H54 (cell line): ENCODE results near the gene ARHGAP15.

ENCODE experiments used
- DNase-seq: peaks from one replicate; pipeline ENCODE4 v3.0.0; 2011; ENCODE audit warnings: low spot score, mixed read lengths; ENCODE audit not compliant: insufficient read length
- FAIRE-seq: peaks from 3 replicates; lab custom pipeline; 2011; peaks lifted over from hg19 to GRCh38; lab: Jason Lieb, UNC
- POLR2A ChIP-seq: IDR thresholded peaks from 2 replicates; pipeline ENCODE4 v1.6.1; 2011; ENCODE audit warnings: low read depth, mild to moderate bottlenecking, low read length

Gene ARHGAP15

GRCh38 chr2:143347901-143348414, 218.7 kb downstream of the ARHGAP15 start:
- FAIRE-seq, result peak; percentile 36
- no peak for DNase-seq
- no peak for TF ChIP-seq POLR2A

DNA sequence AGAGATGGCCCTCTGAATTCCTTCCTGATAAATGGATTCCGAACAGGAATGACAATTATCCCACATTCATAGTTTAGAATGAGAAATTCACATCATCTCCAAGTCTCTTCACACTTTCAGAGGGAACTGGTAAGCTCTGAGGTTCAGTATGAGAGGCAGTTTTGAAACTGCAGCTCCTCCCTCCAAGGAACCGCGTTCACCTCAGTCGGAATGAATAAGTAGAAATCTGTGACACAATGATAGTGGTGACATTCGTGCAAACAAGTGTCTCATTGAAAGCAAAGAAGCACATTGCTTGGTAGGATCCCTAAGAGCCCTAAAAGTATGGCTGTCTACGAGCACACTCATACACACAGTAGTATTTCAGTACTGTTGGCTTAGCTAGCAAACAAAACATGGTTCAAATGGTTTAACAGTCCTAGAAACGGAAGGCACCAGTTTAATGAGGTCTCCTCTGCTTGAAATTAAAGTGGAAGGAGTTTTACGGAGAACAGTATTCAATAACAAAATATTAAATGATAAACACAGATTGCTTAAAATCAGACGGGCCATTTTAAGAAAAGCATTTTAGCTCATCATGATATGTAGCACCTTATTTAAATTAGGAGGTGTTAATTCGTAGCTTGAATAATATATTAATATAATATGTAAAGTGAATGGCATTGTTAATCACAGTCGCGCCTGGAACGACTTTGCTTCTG, 225.0 kb downstream of the ARHGAP15 start:
- FAIRE-seq, result no peak
- no peak for DNase-seq
- TF ChIP-seq POLR2A, result no peak

- no peak for TF ChIP-seq POLR2A
- FAIRE-seq, result no peak
These were observed 226.7 kb downstream of the ARHGAP15 start for GRCh38 chr2:143355870-143356269.

GRCh38 chr2:143356336-143356735, 227.1 kb downstream of the ARHGAP15 start:
- FAIRE-seq (no peak), DNase-seq (no peak)
- no peak for TF ChIP-seq POLR2A

More at GRCh38 chr2:143355870-143356269, 226.7 kb downstream of the ARHGAP15 start:
- no peak for DNase-seq

- FAIRE-seq, result no peak
- TF ChIP-seq POLR2A, result no peak
- no peak for DNase-seq
These were observed 227.7 kb downstream of the ARHGAP15 start for GRCh38 chr2:143356736-143357446.

- no peak for FAIRE-seq
- no peak for DNase-seq
- TF ChIP-seq POLR2A, result no peak
These were observed 228.7 kb downstream of the ARHGAP15 start for GRCh38 chr2:143357966-143358365.

DNA sequence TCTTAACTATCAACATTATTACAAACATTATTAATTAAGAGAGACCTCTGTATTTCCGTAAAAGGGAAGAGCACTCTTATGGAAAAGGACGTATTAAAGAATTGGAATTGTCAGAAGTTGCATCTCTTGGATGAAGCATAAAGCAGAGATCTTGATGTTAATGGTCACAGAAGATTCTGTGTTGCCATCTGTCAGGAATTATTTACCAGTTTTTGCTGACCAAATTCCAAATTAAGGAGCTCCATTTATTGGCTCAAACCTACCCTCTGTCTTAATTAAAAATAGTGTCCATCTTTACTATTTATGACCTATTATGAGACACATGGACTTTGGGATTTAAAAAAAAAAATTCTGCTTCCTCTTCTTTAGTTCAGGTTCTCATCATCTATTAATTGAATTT, 232.1 kb downstream of the ARHGAP15 start:
- DNase-seq (no peak), FAIRE-seq (no peak)
- no peak for TF ChIP-seq POLR2A

GRCh38 chr2:143371616-143372015, 242.4 kb downstream of the ARHGAP15 start:
- no peak for DNase-seq
- TF ChIP-seq POLR2A, result no peak
- no peak for FAIRE-seq

DNA sequence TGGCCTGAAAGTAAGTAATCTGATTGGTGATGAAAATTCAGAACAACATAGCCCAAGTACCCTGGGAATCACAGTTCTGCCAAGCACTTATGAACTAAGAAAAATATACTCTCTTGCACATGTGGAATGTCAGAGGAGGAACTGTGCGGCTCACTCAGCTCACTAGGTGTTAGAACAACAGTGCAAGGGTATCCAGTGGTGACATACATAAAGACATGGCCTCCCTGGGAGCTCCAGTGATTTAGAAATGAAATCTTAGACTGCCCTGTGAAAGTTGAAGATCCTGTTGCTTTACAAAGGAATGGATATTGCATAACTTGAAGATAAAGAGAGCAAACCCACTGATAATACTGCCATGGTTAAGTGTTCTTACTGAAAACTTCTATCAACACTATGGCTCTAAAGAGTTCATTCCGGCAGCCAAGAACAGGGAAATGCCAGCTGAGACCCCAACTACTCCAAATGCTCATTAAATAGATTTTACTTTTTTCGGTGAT, 246.2 kb downstream of the ARHGAP15 start:
- FAIRE-seq, result no peak
- no peak for TF ChIP-seq POLR2A
- no peak for DNase-seq

DNA sequence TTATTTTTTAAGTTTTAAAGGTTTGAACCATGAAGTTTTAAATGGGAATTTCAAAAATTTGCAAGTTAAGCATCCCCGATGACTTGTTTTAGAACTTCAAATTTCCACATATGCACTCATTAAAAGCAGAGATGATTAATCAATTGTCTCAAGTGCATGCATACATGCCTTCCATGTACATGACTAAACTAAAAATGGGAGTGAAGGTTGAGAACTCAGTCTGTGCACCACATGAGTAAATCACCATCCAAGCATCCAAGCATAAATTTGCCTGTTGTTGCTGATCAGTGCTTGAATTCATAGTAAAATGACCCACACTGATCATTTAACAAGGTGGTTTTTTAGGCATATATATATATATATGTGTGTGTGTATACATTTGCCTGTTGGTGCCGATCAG, 249.8 kb downstream of the ARHGAP15 start:
- DNase-seq (no peak), FAIRE-seq (no peak)
- no peak for TF ChIP-seq POLR2A

DNA sequence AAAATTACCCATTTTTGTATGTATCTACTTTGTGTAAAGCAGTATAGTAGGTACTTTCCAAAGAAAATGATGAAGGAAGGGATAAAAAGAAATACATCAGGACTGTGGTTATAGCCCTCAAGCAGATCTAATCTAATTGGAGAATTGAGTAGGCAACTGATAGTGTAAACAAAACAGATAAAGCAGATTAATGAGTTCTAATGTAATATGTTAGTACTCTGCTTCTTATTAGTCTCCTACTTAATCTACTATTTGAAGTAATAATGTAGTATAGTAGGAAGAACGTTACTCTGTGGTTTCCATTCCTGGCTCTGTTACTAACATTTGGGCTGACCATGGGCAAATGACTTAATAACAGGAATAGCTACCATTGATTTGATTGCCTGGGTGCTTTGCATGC, 250.7 kb downstream of the ARHGAP15 start:
- FAIRE-seq (no peak), DNase-seq (no peak)
- TF ChIP-seq POLR2A, result no peak

DNA sequence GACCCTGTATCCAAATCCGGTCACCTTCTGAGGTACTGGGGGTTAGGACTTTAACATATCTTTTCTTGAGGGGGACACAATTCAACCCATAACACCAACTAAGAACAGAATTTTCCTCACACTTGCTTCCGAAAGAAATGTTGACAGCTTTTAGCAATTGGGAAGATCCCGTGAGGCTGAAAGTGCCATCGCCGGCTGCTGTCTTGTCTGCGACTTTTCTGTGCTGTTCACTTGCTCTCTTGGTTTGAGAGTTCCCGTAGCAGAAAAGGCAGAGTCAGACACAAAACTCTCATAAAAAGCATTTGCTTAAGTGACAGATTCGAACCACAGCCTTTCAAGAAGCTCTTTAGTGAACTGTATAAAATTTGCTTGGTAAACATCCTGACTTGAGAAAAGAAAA, 253.4 kb downstream of the ARHGAP15 start:
- DNase-seq (no peak), FAIRE-seq (no peak)
- no peak for TF ChIP-seq POLR2A

GRCh38 chr2:143383016-143383415, 253.8 kb downstream of the ARHGAP15 start:
- no peak for TF ChIP-seq POLR2A
- no peak for DNase-seq
- FAIRE-seq, result no peak

DNA sequence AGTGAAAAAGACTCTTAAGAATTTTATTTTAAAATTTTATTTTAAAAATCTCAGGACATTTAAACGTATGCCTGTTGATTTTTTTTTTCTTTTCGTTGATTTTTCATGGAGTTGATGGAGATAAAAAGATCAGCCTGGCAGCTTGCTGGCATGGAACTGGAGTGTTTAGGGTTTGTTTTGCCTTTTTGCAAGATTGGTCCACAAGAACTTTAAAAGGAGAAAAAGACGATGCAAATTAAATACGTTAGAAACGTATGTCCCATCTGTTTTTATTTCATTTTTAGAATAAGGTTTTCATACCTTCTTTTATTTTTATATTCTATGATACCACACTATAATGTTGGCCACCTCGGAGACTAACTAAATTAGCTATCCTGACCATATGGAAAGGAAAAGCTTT, 254.9 kb downstream of the ARHGAP15 start:
- TF ChIP-seq POLR2A, result no peak
- no peak for DNase-seq
- no peak for FAIRE-seq

DNA sequence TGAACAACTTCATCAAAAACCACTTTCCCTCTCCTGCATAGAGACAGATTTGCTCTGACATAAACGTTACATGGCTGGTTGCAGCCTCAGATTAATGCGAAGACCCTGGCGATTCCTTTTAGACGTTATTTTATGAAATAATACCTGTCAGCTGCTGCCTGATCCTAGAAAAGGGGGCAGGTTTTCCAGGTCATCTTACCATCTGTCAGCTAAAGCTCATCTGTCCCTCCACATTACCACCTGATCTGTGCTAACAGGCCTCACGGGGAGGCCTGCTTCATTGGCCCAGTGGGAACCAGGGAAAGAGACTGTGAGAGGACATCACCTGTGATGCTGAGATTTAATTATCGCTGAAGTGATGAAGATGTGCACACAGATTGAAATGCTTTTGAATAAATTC, 261.0 kb downstream of the ARHGAP15 start:
- FAIRE-seq (no peak), DNase-seq (no peak)
- TF ChIP-seq POLR2A, result no peak
